ENCODE results near the gene SLC39A5.

The SLC39A5 gene

GRCh38 chr12:56231184-56231582, 1.3 kb downstream of the SLC39A5 start:
- no peak for DNase-seq (ENCODE audit: low read depth)
- no peak overlapping the region for H3K4me3 ChIP-seq (ENCODE audit: control insufficient read depth, low read depth, low read length)
- TF ChIP-seq, protein P1, sequence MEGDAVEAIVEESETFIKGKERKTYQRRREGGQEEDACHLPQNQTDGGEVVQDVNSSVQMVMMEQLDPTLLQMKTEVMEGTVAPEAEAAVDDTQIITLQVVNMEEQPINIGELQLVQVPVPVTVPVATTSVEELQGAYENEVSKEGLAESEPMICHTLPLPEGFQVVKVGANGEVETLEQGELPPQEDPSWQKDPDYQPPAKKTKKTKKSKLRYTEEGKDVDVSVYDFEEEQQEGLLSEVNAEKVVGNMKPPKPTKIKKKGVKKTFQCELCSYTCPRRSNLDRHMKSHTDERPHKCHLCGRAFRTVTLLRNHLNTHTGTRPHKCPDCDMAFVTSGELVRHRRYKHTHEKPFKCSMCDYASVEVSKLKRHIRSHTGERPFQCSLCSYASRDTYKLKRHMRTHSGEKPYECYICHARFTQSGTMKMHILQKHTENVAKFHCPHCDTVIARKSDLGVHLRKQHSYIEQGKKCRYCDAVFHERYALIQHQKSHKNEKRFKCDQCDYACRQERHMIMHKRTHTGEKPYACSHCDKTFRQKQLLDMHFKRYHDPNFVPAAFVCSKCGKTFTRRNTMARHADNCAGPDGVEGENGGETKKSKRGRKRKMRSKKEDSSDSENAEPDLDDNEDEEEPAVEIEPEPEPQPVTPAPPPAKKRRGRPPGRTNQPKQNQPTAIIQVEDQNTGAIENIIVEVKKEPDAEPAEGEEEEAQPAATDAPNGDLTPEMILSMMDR (conservative IDR thresholded peaks at IDR 0.05; ENCODE audit: control insufficient read depth, insufficient read depth, low read depth, low read length), result no peak

- no peak for DNase-seq (ENCODE audit: low read depth)
- H3K4me3 ChIP-seq (ENCODE audit: control insufficient read depth, low read depth, low read length), result no peak overlapping the region
- TF ChIP-seq, protein P1 (conservative IDR thresholded peaks at IDR 0.05; ENCODE audit: control insufficient read depth, insufficient read depth, low read depth, low read length), result no peak
Observed at GRCh38 chr12:56234746-56235436, 5.0 kb downstream of the SLC39A5 start.

DNA sequence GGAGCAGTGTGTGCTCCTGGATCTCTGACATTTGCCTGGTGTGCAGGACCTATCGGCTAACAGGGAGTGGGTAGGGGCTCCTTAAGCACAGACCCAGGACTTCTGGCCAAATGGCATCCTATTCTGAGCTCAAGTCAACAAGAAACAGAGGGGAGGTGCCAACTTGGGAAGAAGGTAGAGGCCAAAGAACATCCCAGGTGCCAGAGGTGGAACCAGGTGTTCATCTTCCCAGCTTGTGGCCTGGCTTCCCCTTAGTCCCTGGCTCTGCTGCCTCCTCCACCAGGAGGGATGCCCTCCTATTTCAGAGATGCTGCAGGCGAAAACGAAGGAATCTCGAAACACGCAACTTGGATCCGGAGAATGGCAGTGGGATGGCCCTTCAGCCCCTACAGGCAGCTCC, 6.2 kb downstream of the SLC39A5 start:
- no peak for DNase-seq (ENCODE audit: low read depth)
- no peak overlapping the region for H3K4me3 ChIP-seq (ENCODE audit: control insufficient read depth, low read depth, low read length)
- TF ChIP-seq, protein P1 (conservative IDR thresholded peaks at IDR 0.05; ENCODE audit: control insufficient read depth, insufficient read depth, low read depth, low read length), result no peak

GRCh38 chr12:56236985-56237384, 7.1 kb downstream of the SLC39A5 start:
- no peak for DNase-seq (ENCODE audit: low read depth)
- TF ChIP-seq, protein P1 (conservative IDR thresholded peaks at IDR 0.05; ENCODE audit: control insufficient read depth, insufficient read depth, low read depth, low read length), result no peak
- no peak overlapping the region for H3K4me3 ChIP-seq (ENCODE audit: control insufficient read depth, low read depth, low read length)

DNA sequence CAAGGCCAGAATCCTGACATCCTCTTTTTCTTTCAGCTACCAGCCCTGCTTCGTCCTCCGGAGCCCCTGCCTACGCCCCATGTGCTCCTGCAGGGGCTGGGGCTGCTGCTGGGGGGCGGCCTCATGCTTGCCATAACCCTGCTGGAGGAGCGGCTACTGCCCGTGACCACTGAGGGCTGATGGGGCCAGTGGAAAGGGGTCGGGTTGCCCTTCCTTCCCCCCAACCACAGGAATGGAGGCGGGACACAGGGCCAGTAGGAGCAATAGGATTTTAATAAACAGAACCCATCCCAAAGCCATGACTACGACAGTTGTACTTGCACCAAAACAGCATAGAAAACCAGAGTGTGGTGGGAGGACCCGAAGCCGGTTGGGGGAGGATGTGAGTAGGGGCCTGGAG, 7.7 kb downstream of the SLC39A5 start:
- TF ChIP-seq, protein P1 (conservative IDR thresholded peaks at IDR 0.05; ENCODE audit: control insufficient read depth, insufficient read depth, low read depth, low read length), result no peak
- H3K4me3 ChIP-seq (ENCODE audit: control insufficient read depth, low read depth, low read length), result no peak overlapping the region
- no peak for DNase-seq (ENCODE audit: low read depth)

DNA sequence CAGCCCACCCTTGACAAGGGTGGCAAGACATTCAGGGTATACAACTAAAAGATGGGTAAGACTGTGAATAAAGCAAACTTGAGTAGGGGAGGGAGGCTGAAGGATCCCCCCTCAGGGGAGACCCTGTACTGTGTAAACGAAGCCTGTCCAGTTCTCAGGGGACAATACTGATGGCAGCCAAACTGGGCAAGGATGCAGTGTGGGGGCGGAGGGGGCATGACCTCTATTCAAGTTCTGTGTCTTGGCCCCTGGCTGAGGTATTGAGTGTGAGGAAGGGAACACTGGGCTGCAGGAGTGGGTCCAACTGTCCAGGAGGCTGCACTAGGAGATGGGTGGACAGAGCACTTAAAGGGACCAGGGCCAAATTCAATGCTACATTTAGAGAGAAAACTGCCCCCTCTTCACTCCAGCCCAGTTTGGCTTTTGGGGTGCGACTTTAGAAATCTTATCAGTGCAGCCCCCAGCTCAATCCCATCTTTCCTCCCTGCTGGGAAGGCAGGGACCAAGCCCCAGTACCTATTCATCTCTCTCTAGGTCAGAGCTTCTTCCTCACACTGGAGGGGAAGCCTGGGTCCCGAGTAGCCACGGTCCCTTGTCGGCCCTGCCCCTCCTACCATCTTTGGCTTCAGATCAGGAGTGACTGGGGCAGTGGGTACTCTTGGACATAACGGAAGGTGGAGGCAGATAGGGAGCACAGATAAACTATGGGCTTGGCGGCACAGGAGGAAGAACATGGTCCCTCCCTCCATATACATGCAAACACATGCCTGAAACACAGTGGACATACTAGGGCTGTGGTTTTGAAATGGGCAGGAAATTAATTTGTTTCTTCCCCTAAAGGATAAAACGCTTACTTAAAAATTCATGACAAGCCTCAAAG, 11.8 kb downstream of the SLC39A5 start:
- no peak for DNase-seq (ENCODE audit: low read depth)
- no peak overlapping the region for H3K4me3 ChIP-seq (ENCODE audit: control insufficient read depth, low read depth, low read length)
- TF ChIP-seq, protein P1 (conservative IDR thresholded peaks at IDR 0.05; ENCODE audit: control insufficient read depth, insufficient read depth, low read depth, low read length), result no peak

All from fibroblast of mammary gland (primary cell).